OCI-LY7 (cell line): ENCODE data around the gene RCBTB2. TPM values are rescaled to one million over a fixed set of nuclear protein-coding genes. Genes with fewer than 3 reads are reported as not detected.

ENCODE experiments used
- BruUV-seq: library from RNA; stranded (reverse); fragments of 400-500 nt; replicated peaks from 2 replicates; lab custom pipeline; 2021; lab: Mats Ljungman, UMichigan
- CTCF ChIA-PET: fragments of 300-600 bp; sonication (Branson Sonifier 250); formaldehyde crosslinking; loops from one replicate; lab custom pipeline; 2022; ENCODE audit warnings: antibody characterized with exemption; ENCODE audit not compliant: unreplicated experiment; lab: Charles Lee
- POLR2A ChIA-PET: fragments of 300-600 bp; sonication (Branson Sonifier 250); formaldehyde crosslinking; loops from one replicate; lab custom pipeline; 2022; ENCODE audit warnings: antibody characterized with exemption; lab: Charles Lee
- DNase-seq: peaks from one replicate; pipeline ENCODE4 v3.0.0-alpha.2; 2015; ENCODE audit warnings: low spot score
- H2AFZ ChIP-seq: fragments of 200-600 bp; sonication (generic), shearing (Covaris generic); 2 replicates; pipeline ENCODE4 v1.6.1; 2014; ENCODE audit warnings: mild to moderate bottlenecking, antibody characterized with exemption, low read length, moderate library complexity
- H3K27ac ChIP-seq: fragments of 200-600 bp; sonication (generic); 2 replicates; pipeline ENCODE4 v1.5.1; 2014; ENCODE audit warnings: mixed run types, low read depth, mild to moderate bottlenecking, moderate library complexity, low read length, inconsistent platforms; ENCODE audit not compliant: poor library complexity, severe bottlenecking
- H3K36me3 ChIP-seq: fragments of 200-600 bp; sonication (generic); 2 replicates; pipeline ENCODE4 v1.6.1; 2014; ENCODE audit warnings: mild to moderate bottlenecking, antibody characterized with exemption, low read length, moderate library complexity, mixed read lengths; ENCODE audit not compliant: insufficient read depth
- H3K4me1 ChIP-seq: fragments of 200-600 bp; sonication (generic); 2 replicates; pipeline ENCODE4 v1.5.1; 2014; ENCODE audit warnings: mild to moderate bottlenecking, low read length; ENCODE audit not compliant: insufficient read depth, poor library complexity, severe bottlenecking
- H3K4me2 ChIP-seq: fragments of 200-600 bp; sonication (generic); 2 replicates; pipeline ENCODE4 v1.6.1; 2014; ENCODE audit warnings: mild to moderate bottlenecking, low read length
- H3K4me3 ChIP-seq: fragments of 200-600 bp; sonication (generic); 2 replicates; pipeline ENCODE4 v1.5.1; 2014; ENCODE audit warnings: mild to moderate bottlenecking, low read depth, low read length; ENCODE audit not compliant: poor library complexity, severe bottlenecking
- H3K79me2 ChIP-seq: fragments of 200-600 bp; sonication (generic); 2 replicates; pipeline ENCODE4 v1.6.1; 2016; ENCODE audit warnings: low read depth, mild to moderate bottlenecking, low read length, moderate library complexity, mixed read lengths; ENCODE audit not compliant: insufficient read depth
- H3K9me2 ChIP-seq: fragments of 200-600 bp; sonication (generic); 2 replicates; pipeline ENCODE4 v1.6.1; 2016; ENCODE audit warnings: mild to moderate bottlenecking, low read length, mixed read lengths; ENCODE audit not compliant: insufficient read depth
- H3K9me3 ChIP-seq: fragments of 200-600 bp; sonication (generic); 2 replicates; pipeline ENCODE4 v1.6.1; 2014; ENCODE audit warnings: mild to moderate bottlenecking, mixed run types, low read length, mixed read lengths
- H4K20me1 ChIP-seq: fragments of 200-600 bp; sonication (generic); 2 replicates; pipeline ENCODE4 v1.6.1; 2014; ENCODE audit warnings: mild to moderate bottlenecking, antibody characterized with exemption, low read length, moderate library complexity, mixed read lengths; ENCODE audit not compliant: insufficient read depth
- EZH2phosphoT487 ChIP-seq: fragments of 200-600 bp; sonication (generic); IDR thresholded peaks from 2 replicates; pipeline ENCODE4 v1.6.1; 2018; ENCODE audit warnings: low read depth, borderline replicate concordance, mild to moderate bottlenecking, mixed run types, antibody characterized with exemption, low read length, moderate library complexity, mixed read lengths
- intact Hi-C: fragments of 100-400 bp; cut with micrococcal nuclease; formaldehyde crosslinking; loops from one replicate; pipeline ENCODE4 v1.10.0; 2022; ENCODE audit not compliant: unreplicated experiment
- total RNA-seq, 2 experiments: library from RNA; depleted of rRNA in 1 of 2; stranded (reverse); fragments of >200 nt in 1 of 2; shearing (Covaris generic) in 1 of 2; gene quantifications; 2 replicates each; pipeline ENCODE4 v1.2.3, GENCODE V29; 2014 to 2022
- TF ChIP-seq, protein P1 (sequence below): fragments of 200-600 bp; sonication (generic); conservative IDR thresholded peaks from 2 replicates; pipeline ENCODE4 v1.5.1; 2014; ENCODE audit warnings: mild to moderate bottlenecking, antibody characterized with exemption, low read length, moderate library complexity, mixed read lengths

RCBTB2 gene
- total RNA-seq, 2 experiments from 2014 or later = 7.2 to 9.0 TPM

DNA sequence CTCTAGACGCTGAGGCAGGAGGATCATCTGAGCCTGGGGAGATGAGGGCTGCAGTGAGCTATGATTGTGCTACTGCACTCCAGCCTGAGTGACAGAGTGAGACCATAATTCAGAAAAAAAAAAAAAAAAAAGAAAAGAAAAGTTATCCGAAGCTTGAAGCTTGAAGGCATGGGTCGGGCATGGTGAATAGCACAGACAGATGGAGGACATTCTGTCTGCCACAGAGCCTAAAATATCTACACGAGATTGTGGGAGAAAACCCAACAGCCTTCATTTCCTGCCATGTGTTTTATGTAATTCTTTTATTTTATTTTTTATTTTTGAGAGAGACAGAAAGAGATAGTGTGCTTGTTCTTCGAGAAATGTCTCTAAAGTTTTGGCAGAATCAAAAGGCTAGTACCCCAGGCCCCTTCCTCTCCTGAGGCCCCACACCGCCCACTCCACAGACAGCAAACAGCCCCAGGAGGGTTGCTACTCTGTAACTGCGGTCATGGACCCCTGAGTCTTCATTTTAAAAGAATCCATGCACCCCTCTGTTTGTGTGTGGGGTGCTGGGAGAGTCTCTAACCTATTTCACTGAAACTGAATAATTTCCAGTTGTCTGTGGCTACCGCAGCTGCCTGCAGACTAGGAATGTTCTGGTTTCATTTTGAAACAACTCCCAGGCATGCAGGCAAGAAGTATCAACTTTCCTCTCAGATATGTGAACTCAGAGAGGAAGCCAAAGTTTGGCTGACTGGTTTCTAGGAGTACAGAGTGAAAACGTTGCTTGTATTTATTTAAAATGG lies 38.4 kb upstream of the RCBTB2 start:
- Histone ChIP-seq H3K4me3 (peak overlapping the region; percentile 28), H3K4me1 (peaks cover 58% of the 10 kb centered on the region), H3K9me3 (no peaks in the 10 kb centered on the region), H3K79me2 (no peaks in the 10 kb centered on the region), H3K9me2 (no peaks in the 10 kb centered on the region), H4K20me1 (no peaks in the 10 kb centered on the region), H3K36me3 (no peaks in the 10 kb centered on the region), H3K27ac (peak overlapping the region; percentile 16), H2AFZ (peak overlapping the region; percentile 79), H3K4me2 (peak overlapping the region; percentile 57)
- CTCF ChIA-PET = no interaction called here
- TF ChIP-seq, protein P1, sequence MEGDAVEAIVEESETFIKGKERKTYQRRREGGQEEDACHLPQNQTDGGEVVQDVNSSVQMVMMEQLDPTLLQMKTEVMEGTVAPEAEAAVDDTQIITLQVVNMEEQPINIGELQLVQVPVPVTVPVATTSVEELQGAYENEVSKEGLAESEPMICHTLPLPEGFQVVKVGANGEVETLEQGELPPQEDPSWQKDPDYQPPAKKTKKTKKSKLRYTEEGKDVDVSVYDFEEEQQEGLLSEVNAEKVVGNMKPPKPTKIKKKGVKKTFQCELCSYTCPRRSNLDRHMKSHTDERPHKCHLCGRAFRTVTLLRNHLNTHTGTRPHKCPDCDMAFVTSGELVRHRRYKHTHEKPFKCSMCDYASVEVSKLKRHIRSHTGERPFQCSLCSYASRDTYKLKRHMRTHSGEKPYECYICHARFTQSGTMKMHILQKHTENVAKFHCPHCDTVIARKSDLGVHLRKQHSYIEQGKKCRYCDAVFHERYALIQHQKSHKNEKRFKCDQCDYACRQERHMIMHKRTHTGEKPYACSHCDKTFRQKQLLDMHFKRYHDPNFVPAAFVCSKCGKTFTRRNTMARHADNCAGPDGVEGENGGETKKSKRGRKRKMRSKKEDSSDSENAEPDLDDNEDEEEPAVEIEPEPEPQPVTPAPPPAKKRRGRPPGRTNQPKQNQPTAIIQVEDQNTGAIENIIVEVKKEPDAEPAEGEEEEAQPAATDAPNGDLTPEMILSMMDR = no peak
- TF ChIP-seq EZH2phosphoT487 = no peak
- POLR2A ChIA-PET = interaction anchor here (0.5 to 2.2 kb wide), 7 partner anchors 7 to 492 kb away, joined by 3 to 12 read pairs (median 4); no protein-coding TSS in a partner anchor
- intact Hi-C loops = loop anchor here (10.0 kb wide), 1 partner anchor 1053 kb away; the partner anchor contains the start of gene ARL11
- BruUV-seq = no TSS peak
- peak; percentile 30 for DNase-seq

DNA sequence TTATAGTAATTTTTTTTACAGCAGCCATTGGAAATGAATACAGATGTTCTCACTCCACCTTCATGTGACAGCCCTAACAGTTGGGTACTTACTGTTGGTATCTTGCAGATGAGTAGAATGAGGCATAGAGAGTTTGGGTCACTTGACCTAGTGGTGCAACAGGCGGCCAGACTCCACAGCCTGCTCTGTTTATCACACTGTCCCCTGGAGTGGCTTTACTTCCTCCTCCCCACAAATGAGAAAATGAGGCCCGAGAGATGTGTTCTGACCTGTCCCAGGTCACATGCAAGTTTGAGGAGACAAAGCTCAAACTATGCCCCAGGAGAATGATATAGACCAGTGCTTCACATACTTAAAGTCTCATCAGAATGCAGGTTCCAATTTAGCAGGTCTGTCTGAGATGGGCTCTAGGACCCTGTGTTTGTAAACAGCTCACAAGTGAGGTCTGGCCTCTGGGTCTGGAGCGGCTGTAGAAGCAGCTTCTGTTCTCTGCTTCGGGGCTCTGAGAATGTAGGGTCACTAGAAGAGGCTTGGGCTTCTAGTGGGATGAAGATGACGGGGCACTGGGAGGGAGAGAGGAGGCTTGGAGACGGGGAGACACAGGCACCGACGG lies 37.4 kb upstream of the RCBTB2 start:
- no TSS peak for BruUV-seq
- Histone ChIP-seq H3K9me3 (no peaks in the 10 kb centered on the region), H3K4me1 (peaks cover 62% of the 10 kb centered on the region), H2AFZ (peak overlapping the region; percentile 79), H3K79me2 (no peaks in the 10 kb centered on the region), H3K4me2 (peak overlapping the region; percentile 28; the same call in 1 of the 2 replicates), H4K20me1 (no peaks in the 10 kb centered on the region), H3K4me3 (no peak overlapping the region), H3K9me2 (no peaks in the 10 kb centered on the region), H3K27ac (no peak overlapping the region), H3K36me3 (no peaks in the 10 kb centered on the region)
- ChIA-PET CTCF (no interaction called here), POLR2A (interaction anchor here (0.5 to 2.2 kb wide), 11 partner anchors 8 to 925 kb away, joined by 3 to 12 read pairs (median 4); partner anchors contain the start of gene RCBTB2)
- TF ChIP-seq, protein P1 = no peak
- no peak for TF ChIP-seq EZH2phosphoT487
- intact Hi-C loops = loop anchor here (10.0 kb wide), 1 partner anchor 1054 kb away; the partner anchor contains the start of gene ARL11
- DNase-seq = no peak
